Keratinocyte (primary cell): ENCODE results near the gene KIDINS220.

ENCODE experiments used
- EZH2 ChIP-seq: IDR thresholded peaks from one replicate; pipeline ENCODE4 v1.6.1; 2012; ENCODE audit warnings: inconsistent platforms, mild to moderate bottlenecking, low read length, moderate library complexity
- TF ChIP-seq, protein P1 (sequence below), 3 experiments: IDR thresholded peaks in 1 of 3; conservative IDR thresholded peaks in 1 of 3; optimal IDR thresholded peaks in 1 of 3; 2 replicates in 2 of 3; 3 replicates in 1 of 3; pipeline versions ENCODE3 to v1.5.1; 2011; ENCODE audit warnings: low read length in 3 of 3, mild to moderate bottlenecking in 3 of 3, moderate library complexity in 2 of 3, control low read depth in 1 of 3, inconsistent platforms in 1 of 3; ENCODE audit not compliant: insufficient read depth in 2 of 3; ENCODE audit errors: extremely low read depth in 1 of 3

DNA sequence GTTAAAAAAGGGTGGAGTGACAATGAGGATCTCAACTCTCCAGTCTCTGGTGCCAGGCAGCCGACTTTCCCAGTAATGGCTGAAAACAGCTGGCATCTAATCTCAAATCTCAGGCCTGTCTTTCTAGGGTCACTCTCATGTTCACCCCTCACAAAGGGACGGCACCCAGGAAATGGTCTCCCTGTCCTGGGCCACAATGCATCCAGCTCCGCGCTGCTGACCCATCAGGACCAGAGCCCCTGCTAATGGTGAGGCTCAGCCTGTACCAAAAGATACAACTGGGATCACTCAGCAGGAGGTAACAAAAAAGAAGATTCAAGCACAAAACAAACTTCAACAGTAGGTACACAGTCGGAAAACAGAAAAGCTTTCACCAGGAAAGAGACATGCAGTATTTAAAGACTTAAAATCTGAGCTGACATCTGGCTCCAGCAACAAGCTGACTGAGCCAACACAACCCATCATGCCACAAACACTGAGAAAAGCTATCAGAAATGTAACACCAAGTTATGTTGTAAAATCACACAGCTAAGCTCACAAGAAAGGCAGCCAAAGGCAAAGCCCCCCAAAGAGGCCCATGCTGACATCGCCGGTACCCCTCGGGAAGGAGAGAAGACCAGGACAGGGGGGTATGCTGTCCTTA lies 13.6 kb upstream of the KIDINS220 start:
- TF ChIP-seq, protein P1, sequence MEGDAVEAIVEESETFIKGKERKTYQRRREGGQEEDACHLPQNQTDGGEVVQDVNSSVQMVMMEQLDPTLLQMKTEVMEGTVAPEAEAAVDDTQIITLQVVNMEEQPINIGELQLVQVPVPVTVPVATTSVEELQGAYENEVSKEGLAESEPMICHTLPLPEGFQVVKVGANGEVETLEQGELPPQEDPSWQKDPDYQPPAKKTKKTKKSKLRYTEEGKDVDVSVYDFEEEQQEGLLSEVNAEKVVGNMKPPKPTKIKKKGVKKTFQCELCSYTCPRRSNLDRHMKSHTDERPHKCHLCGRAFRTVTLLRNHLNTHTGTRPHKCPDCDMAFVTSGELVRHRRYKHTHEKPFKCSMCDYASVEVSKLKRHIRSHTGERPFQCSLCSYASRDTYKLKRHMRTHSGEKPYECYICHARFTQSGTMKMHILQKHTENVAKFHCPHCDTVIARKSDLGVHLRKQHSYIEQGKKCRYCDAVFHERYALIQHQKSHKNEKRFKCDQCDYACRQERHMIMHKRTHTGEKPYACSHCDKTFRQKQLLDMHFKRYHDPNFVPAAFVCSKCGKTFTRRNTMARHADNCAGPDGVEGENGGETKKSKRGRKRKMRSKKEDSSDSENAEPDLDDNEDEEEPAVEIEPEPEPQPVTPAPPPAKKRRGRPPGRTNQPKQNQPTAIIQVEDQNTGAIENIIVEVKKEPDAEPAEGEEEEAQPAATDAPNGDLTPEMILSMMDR (optimal IDR thresholded peaks at IDR 0.05 in 1 of 3, IDR thresholded peaks at IDR 0.05 in 1 of 3, conservative IDR thresholded peaks at IDR 0.05 in 1 of 3; ENCODE audit: extremely low read depth in 1 of 3, insufficient read depth in 2 of 3, low read length in 3 of 3), result no peak
- TF ChIP-seq EZH2, result no peak
